SKM-1 treated with dmso at 0.1 percent for 144 hours (cell line): Measurements from ENCODE around the gene NPAS2.

Experiments
- DNase-seq: peaks from one replicate; lab custom pipeline; 2025; ENCODE audit not compliant: unreplicated experiment; lab: John Stamatoyannopoulos, UW

The NPAS2 gene

DNA sequence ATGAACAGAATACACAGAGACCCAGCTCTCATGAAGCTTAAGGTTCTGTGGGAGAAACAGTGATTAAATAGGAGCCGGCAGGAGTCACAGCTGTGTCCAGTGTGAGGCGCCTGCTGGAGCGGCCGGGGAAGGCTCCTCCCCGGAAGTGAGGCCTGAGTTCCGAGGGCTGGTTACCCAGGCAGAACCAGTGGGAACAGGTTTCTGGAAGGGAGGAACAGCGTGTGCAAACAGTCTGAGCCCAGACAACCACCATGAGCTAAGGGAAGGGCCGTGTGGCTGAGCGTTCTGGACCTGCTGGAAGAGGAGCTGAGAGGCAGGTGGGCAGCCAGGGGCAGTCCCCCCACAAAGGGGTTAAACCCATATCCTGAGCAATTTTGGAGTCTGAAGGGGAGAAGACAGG lies 26.0 kb upstream of the NPAS2 start:
- DNase-seq, result no peak

- no peak for DNase-seq
Observed at GRCh38 chr2:100796499-100797100, 23.3 kb upstream of the NPAS2 start.

DNA sequence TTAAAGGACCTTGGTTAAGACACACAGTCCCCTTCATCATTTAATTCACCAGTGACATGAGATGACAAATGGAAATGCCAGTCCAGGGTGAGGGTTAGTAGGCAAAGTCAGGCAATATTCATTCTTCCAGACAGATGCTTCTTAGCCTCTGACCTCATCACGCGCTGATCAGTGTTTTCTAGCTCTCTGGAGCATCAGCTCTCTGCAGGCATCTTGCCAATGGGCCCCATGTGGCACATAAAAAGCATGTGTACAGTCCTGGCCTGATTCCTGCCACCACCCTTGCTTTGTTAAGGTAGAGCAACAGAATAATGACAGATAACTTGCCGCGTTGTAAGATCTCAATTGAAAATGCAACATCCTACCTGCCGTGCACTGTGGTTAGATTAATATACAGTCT lies 20.3 kb upstream of the NPAS2 start:
- DNase-seq, result no peak

DNA sequence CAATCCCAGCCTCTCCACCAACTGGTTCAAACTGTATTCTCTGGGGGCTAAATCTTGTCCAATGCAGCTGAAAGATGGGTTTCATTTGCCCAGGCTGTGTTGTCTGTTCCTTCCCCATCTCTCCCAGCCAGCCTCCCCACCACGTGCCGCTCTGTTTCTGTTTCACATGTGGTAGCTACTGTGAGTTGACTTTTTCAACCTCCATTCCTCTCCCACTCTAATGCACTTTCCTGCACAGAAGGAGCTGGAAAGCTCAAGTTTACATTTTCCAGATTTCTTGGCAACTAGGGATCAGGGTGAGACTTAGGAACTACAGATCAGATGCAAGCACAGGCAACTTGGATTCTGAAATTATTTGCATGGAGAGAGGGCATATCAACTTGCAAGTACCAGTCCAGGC lies 19.0 kb upstream of the NPAS2 start:
- DNase-seq, result no peak

DNA sequence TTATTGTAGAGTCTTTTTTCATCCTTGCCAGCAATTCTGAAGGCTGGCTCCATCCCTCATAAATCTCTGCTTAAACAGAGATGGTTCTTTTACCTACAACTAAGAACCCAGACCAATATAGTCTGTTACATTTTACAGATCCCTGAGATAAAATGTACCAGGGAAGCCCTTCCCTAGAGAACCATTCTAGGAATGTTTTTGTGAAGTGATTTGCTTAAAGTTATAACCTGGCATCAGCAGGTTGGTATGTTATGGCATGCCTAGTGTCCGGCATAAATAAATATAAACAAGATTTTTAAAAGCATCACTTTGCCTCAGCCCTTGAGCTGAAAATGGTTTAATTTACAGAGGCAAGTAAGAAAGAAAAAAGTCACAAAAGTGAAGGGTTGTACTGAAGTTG lies 18.5 kb upstream of the NPAS2 start:
- no peak for DNase-seq

GRCh38 chr2:100802066-100802465 lies 17.9 kb upstream of the NPAS2 start:
- no peak for DNase-seq

GRCh38 chr2:100803334-100803733 lies 16.6 kb upstream of the NPAS2 start:
- DNase-seq, result no peak

GRCh38 chr2:100806550-100806949 lies 13.4 kb upstream of the NPAS2 start:
- DNase-seq, result no peak

GRCh38 chr2:100807707-100808106 lies 12.2 kb upstream of the NPAS2 start:
- no peak for DNase-seq

- DNase-seq, result no peak
Observed at GRCh38 chr2:100808582-100808981, 11.4 kb upstream of the NPAS2 start.

- DNase-seq, result no peak
Observed at GRCh38 chr2:100809506-100809905, 10.4 kb upstream of the NPAS2 start.

DNA sequence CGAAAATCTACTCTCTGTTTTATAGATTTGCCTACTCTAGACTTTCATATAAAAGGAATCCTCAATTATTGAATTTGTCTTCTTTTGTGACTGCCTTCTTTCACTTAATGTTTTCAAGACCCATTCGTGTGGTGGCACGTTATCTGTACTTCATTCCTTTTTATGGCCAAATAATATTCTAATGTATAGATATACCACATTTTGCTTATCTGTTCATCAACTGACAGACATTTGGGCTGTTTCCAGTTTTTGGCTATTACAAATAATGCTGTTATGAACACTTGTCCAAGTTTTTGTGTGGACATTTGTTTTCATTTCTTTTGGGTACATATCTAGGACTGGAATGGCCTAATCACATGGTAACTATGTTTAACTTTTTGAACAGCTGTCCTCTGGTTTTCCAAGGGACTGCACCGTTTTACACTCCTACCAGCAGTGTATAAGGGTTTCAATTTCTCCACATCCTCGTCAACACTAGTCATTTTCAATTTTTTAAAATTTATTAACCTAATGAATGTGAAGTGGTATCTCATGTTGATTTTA lies 9.3 kb upstream of the NPAS2 start:
- no peak for DNase-seq

GRCh38 chr2:100812116-100812515 lies 7.8 kb upstream of the NPAS2 start:
- no peak for DNase-seq

DNA sequence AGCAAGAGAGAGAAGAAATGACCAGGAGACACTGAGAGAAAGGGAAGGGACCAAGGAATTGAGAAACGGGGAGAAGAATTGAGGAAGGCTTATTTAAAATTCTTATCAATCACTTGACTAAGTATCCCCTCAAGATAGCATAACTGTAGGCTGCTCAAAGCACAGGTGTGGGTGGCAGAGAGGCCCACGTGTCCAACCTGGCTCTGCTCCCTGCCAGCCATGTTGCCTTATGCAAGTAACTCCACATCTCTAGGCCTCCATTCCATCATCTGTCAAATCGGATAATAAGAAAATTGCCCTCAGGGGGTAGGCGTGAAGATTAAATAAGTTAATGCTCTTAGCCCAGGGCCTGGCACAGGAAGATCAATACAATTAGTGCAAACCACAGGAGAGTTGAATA lies 7.4 kb upstream of the NPAS2 start:
- no peak for DNase-seq

GRCh38 chr2:100813527-100813926 lies 6.4 kb upstream of the NPAS2 start:
- no peak for DNase-seq

DNA sequence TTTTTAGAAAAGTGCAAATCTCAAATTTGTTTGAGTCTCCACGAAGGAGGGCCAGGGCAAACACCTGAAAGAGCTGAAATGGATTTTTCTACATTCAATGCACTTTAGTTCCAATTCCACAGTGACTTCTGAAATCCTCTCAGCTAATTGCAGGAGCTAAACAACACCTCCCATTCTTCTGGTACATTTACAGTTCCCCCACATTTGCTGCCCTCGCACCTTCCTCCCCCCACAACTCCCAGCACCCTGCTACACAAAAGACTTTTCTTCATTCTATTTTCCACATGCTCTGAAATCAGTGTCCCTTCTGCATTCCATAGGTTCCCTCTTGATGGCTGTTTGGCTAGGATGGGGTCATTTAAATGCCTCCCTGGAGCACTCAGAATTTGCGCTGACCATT lies 5.9 kb upstream of the NPAS2 start:
- DNase-seq, result no peak

- DNase-seq, result no peak
Observed at GRCh38 chr2:100814453-100814852, 5.5 kb upstream of the NPAS2 start.

DNA sequence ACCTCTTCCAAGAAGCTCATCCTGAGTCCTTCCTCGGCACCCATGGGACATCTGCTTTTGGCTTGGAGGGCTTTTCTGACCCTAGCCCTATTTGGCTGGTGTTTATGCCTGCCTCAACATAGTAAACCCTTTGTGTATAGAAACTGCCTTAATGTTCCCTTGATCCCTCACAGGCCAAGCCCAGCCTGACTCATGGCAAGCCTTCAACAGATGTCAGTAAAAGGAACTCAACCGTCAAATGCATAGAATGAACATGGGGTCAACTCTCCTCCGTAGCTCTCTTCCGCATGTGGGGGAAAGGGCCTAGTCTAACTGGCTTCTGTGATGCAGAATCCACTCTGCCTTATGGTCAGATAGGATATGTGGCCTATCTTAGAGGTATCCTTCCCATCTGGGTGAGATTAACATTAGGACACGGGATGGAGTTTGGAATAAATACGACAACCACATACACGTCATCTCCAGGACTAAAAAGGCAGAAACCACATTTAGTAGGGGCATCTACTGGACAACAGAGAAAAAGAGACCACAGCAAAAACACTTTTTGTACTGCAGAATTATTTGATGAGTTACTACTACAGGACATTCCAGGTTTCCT lies 2.5 kb upstream of the NPAS2 start:
- DNase-seq, result no peak

- no peak for DNase-seq
Observed at GRCh38 chr2:100818003-100818605, 1.8 kb upstream of the NPAS2 start.

GRCh38 chr2:100818606-100819369 lies 1.2 kb upstream of the NPAS2 start:
- no peak for DNase-seq

DNA sequence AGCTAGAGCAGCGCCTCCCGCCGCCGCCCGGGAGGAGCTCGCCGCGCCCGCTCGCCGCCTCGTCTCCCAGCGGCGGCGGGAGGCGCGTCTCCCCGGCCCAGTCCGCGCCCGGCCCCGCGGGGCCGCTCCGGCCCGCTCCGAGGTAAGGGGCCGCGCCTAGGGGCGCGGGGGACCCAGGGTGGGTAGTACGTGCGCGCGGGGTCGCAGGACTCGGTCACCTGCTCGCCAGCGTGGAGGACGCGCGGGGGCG lies 259 bp downstream of the NPAS2 start:
- DNase-seq, result no peak
